NCI-H748 (cell line): ENCODE results near the gene PRKCA.
A peak's percentile ranks its signal among the peaks of the same experiment; 100 is the strongest.

Source experiments
- DNase-seq: peaks from one replicate; lab custom pipeline; 2025; ENCODE audit not compliant: unreplicated experiment; lab: John Stamatoyannopoulos, UW

The PRKCA gene

GRCh38 chr17:66671156-66671555 is 368.7 kb downstream of the PRKCA start:
- DNase-seq: no peak

- peak; percentile 71 for DNase-seq
Measured at GRCh38 chr17:66673668-66674276, 371.4 kb downstream of the PRKCA start.

GRCh38 chr17:66675273-66675990 is 373.0 kb downstream of the PRKCA start:
- DNase-seq: no peak

- DNase-seq: no peak
Measured at GRCh38 chr17:66675991-66676371, 373.6 kb downstream of the PRKCA start.

- DNase-seq: peak; percentile 63
Measured at GRCh38 chr17:66676421-66676820, 374.0 kb downstream of the PRKCA start.

- no peak for DNase-seq
Measured at GRCh38 chr17:66677201-66677981, 375.0 kb downstream of the PRKCA start.

- no peak for DNase-seq
Measured at GRCh38 chr17:66678061-66678460, 375.6 kb downstream of the PRKCA start.

DNA sequence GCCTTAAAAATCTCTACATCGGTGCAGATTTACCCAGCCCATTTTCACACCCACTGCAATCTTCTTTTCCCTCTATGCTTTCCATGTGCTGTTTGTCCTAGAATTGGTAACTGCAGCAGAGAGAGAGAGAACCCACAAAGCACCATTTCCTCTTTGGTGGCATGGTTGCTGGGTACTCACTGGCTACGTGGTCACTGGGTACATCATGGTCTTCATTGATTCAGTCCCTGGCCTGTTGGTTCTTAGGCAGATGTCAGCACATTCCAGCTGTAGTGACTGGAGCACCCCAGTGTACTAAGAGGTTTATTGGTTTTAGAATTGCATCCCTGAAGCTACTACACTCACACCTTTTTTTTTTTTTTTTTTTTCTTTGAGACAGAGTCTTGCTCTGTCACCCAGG is 376.4 kb downstream of the PRKCA start:
- DNase-seq: no peak

DNA sequence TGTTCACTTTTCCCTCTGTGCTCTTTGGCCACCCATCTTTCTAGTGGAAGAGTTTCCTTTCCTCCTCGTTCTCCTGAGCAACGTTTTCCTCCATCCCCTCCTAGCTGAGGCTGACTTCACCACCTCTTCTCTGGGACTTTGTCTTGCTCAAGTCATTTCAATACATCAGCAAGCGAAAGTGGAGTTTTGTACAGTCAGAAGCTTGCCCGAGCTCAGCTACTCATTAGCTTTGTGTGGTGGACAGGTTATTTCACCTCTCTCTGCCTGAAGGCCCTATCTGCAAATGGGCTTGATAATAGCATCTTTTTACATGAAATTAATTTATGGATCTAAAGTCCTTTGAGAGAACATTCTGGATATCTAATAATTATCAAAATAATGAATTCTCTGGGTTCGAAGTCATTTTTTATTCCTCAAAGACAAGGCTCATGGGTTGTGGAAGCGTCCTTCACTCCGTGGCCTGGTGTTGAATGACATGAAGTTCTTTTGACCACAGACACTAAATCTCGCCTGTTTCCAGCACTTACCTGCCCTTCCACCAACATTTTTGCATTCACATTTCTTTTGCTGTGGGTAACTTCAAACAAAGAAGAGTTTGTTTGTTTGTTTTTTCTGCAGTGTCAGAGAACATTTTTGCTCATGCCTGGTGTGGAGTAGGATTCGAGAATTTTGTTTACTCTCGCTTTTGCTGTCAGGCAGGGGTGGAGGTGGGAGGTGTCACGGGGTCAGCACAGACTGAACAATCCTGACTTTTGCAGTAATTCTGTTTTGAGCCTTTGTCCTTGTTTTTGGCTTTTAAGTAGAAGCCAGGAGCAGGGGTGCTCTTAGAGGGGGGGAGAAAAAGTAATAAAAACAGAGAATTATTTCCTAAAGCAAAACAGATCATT is 377.5 kb downstream of the PRKCA start:
- DNase-seq: no peak

- DNase-seq: no peak
Measured at GRCh38 chr17:66682283-66682682, 379.9 kb downstream of the PRKCA start.

DNA sequence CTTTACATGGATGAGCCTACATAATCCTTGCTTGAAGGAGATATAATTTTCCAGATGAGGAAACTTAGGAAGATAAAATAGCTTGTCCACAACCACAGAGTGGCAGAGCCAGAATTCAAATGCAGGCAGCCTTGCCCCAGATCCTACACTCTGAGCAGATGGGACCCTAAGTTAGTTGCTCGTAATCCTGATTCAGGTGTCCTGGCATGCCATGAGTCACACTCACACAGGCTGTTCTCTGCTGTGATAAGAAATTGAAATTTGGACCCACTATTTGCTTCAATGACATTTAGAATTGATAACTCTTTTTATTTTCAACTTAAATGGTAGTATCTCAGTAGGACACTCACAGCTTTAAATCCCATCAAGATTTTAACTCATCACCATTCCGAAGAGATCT is 381.8 kb downstream of the PRKCA start:
- no peak for DNase-seq

GRCh38 chr17:66684731-66685130 is 382.3 kb downstream of the PRKCA start:
- DNase-seq: no peak

DNA sequence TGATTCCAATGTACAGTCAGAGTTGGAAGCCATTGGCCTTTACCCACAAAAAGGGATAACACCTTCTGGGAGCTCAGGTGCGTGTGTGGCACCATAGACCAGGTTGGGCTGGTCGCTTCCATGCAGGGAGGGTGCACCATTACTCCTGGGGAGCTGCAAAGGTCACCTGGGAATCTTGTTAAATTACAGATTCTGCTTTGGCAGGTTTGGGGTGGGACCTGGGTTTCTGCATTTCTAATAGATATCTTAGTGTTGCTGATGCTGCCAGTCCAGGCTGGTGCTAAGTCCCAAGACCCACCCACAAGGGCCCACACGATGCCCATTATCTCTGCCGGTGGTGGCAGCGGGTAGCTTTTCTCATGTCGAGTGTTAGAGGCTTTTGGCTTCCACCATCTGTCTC is 384.2 kb downstream of the PRKCA start:
- DNase-seq: no peak

GRCh38 chr17:66687570-66688284 is 385.3 kb downstream of the PRKCA start:
- DNase-seq: no peak

GRCh38 chr17:66689221-66689620 is 386.8 kb downstream of the PRKCA start:
- no peak for DNase-seq

DNA sequence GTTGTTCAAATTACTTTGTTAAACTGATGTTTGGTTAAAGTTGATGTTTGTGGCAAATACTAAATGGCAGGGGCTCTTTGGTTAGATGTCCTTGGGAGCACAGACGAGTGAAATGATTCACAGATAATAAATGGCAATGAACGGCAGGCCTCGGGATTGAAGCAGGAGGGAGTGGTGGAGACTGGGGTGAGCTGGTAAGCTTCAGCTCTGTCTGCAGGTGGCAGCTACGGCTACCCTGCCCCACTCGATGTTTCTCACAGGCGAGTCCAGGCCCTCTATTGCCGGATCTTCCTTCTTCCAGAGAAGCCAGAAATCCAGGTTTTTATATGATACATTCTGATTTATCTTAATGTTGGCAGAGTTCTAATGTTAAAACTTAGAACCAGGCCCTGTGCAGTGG is 387.8 kb downstream of the PRKCA start:
- DNase-seq: no peak

- peak; percentile 70 for DNase-seq
Measured at GRCh38 chr17:66691644-66692420, 389.4 kb downstream of the PRKCA start.

- no peak for DNase-seq
Measured at GRCh38 chr17:66692421-66692690, 389.9 kb downstream of the PRKCA start.

DNA sequence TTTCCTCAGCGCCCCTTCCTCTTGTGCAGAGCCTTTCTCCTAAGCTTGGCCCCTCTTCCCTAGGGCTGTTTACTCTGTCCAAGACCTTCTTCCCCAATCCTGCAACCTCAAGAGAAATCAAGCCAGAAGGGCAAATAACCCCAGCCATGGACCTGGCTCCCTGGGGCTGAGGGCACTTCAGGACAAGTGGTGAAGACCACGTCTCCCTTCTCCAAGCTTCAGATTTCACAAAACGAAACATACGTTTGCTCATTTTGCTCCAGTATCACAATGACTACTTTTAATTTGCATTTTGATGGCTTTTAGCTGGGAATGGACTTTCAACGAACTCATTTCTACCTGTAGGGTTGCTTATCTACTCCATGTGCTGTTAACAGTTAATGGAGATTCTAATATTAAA is 392.7 kb downstream of the PRKCA start:
- no peak for DNase-seq

DNA sequence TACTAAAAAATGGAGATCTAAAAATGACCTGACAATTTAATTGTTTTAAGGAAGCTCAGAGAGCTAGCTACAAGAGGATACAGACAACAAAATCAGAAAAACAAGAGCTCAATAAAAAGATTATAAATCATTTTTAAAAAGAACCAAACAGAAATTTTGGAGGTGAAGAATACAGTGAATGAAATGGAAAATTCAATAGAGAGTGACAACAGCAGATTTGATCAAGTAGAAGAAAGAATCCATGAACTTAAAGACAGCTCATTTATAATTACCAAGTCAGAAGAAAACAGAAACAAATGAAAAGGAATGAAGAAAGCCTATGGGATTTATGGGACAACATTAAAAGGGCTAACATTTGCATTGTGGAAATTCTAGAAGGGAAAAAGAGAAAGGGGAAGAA is 395.9 kb downstream of the PRKCA start:
- DNase-seq: no peak
